HL-60/S4 treated with retinoic acid at 250 ng/mL for 4 days and 3 days (cell line): ENCODE results near the gene FBXW12.

Source experiments
- in situ Hi-C: fragments of 300-500 bp; cut with MboI; formaldehyde crosslinking; loops from 2 replicates; pipeline ENCODE4 v1.7.0; 2022; ENCODE audit warnings: low sequenced_read_pairs

Gene FBXW12

DNA sequence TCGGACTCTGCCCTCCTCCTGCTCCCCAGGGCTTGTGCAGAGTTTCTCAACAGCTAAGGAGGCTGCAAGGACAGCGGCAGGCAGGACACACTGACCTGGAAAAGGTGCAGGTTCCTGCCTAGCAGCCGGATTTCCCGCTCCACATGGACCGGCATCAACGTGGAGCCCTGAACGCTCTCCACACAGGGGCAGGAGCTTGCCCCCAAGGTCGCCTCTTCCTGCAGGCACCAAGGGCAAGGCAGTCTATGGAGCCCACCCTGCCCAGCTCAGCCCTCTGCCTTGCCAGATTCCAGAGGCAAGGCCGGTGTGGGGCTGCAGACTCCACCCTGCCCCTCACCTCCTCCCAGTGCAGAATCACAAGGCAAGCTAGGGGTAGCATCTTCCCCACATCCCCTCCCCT is 47.1 kb downstream of the FBXW12 start:
- in situ Hi-C loops, result no loop called here

DNA sequence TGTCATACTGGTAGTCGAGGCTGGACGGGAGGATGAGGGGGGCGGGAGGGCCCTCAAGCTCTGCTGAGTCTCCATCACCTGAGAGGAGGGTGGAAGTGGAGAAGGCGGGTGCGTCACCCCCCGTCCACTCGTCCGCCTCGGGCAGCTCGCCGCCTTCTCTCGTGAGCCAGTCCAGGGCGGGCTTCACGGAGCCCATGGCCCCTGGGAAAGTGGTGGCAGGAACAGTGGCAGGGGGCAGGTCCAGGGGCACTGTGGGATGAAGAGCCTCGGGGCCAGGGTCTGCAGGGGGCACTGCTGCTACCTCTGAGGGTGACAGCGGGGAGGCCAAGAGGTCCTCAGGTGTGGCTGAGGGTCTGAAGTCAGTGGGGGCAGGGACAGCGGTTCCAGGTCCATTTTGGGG is 47.6 kb downstream of the FBXW12 start:
- in situ Hi-C loops, result no loop called here

DNA sequence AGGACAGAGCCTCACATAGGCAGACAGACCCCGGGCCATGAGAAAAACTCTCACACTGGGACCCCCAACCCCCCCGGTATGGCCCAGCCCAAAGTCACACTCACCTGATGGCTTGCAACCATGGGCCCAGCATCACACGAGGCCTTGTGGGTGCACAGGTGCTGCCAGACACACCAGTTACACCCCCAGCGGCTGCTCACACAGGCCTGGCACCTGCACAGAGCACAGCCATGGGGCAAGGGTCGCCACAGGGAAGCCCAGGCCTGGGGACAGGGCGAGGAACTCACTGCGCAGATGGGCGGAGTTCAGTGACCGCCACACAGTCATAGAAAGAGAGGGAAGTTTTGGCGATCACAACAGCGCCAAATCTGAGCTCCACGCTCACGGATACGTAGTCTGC is 48.5 kb downstream of the FBXW12 start:
- in situ Hi-C loops, result no loop called here

DNA sequence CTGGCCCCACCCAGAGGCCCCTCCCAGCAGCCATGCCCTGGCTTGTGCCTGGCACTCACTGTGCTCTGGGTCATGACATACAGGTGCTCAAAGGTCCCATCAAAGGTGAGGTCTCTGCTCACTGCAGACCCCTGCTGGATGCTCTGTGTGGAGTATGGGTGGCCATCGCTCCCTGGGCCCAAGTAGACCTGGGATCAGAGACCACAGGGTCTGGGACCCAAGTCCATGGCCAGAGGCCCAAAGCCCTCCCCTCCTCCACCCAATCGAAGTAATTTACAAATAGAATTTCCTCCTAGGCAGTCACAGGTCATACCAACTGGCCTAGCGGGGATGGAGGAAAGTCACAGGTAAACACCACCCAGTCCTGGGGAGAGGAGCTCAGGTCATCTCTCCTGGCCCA is 50.3 kb downstream of the FBXW12 start:
- in situ Hi-C loops, result no loop called here

DNA sequence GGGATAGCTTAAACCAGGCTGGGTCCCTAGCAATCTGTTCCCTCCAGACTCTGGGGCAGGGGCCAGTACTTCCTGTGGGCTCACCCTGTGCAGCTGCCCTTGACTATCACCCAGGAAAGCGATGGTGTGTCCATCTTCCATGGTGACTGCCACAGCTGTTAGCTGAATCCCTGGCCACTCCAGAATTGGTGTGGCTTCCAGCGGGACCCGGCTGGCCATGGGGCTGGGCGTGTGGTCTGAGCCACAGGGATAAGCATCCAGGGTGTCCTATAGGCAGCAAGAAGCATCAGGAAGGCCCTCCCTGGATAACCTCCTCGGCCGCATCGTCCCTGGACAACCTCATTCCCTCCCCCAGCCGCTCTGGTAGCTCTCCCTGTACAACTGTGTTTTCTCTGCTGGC is 50.7 kb downstream of the FBXW12 start:
- in situ Hi-C loops, result no loop called here

DNA sequence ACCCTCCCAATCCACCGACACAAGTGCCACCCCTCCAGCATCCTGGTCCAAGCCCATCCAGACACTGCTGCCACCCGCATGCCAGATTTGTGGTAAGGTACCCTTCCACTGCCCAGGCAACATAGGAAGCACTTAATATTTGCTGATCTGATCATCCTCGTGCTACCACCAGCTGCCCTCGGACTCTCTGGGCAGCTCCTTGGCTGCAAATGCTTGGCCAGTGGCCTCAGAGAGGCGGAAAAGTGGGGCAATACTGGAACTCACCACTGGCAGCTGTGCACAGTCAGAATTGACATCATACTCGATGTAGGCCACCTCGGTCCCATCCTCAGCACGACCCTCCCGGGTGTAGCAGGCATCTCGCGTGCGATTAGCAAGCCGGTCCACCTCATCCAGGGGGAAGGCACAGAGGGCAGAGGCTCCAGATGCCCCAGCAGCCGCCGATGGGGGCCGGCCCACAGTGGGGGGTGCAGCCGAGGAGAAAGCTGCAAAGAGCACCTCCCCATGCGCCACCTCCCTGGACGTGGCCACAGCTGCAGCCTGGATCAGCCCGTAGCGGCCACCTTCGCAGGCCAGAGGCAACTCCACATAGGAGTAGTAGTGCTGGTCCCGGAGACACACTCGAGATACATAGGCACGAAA is 51.3 kb downstream of the FBXW12 start:
- in situ Hi-C loops, result no loop called here

DNA sequence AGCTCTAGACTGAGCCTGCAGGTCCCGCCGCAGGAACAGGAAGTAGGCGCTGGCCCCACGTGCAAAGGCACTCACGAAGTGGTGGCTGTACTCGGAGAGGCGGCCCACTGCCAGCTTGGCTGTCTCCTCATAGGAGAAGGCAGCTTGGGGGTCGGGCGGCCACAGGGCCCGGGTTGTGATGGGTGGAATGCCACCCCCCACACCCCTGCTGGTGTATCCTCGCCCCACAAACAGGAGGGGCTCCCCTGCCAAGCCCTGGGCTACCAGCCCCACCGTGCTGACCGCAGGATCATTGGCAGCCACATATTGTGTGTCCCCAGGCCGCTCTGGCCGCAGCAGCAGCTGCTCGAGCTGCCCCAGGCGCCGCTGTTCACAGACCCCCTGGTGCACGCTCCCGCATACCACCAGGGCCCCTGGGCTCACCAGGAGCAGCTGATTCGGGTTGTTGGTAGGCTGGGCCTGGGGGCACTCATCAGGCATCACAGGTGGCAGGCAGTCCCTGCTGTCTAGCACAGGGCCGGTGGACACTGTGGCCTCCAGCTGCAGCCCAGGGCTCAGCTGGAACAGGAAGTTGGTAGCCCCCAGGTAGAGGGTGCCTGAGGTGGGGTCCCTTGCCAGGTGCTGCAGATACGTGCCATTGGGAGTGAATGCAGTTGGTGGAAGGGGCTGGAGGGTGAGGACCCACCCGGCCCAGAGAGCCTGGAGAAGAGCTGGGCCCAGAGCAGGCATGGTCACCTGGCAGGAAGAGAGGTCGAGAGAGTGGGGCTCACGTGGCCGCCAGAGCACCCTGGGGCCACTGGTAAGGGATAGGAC is 52.1 kb downstream of the FBXW12 start:
- in situ Hi-C loops, result no loop called here

DNA sequence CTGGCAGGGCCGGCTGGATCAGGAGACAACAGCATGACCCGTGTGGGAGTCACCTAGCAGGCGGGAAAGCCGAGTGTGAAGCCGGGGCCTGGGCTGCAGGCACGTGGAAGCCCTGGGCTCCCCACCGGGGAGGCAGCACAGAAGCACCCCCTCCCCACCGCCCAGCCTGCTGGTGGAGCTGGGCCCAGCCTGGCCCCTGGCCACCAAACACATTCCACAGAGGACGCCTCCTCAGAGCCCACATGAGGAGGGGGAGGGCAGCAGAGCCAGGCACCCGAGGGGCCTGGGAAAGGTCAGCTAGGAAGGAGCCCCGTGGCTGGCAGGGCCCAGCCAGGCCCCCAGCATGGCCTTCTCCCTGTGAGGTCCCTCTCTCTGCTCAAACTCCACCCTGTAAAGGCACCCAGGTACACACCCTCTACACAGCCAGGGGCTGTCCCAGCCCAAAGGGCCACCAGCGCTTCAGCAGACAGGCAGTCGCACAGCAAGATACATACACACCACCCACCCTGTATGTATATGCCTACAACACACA is 53.3 kb downstream of the FBXW12 start:
- in situ Hi-C loops, result no loop called here

DNA sequence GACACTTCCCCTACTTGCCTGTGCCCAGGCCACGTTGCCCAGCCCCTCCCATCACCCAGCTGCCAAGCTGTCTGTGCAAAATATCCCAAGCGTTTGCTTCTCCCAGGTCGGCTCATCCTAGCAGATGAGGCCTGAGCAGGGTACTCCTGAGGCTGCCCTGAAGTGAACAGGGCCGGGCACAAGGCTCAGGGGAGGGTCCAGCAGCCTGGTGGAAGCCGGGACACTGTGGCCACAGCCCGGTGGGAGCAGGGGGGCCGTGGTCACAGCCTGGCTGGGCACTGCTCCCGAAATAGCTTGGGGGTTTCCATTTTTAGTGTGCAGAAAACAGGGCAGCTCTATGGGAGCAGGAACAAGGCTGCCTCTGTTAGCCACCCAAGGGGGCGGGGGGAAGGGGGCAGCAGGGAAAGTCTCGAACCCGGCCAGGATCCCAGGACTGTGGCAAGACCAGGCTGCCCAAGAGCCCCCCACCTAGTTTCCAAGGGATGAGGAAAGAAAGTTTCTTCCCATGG is 54.4 kb downstream of the FBXW12 start:
- in situ Hi-C loops, result no loop called here

DNA sequence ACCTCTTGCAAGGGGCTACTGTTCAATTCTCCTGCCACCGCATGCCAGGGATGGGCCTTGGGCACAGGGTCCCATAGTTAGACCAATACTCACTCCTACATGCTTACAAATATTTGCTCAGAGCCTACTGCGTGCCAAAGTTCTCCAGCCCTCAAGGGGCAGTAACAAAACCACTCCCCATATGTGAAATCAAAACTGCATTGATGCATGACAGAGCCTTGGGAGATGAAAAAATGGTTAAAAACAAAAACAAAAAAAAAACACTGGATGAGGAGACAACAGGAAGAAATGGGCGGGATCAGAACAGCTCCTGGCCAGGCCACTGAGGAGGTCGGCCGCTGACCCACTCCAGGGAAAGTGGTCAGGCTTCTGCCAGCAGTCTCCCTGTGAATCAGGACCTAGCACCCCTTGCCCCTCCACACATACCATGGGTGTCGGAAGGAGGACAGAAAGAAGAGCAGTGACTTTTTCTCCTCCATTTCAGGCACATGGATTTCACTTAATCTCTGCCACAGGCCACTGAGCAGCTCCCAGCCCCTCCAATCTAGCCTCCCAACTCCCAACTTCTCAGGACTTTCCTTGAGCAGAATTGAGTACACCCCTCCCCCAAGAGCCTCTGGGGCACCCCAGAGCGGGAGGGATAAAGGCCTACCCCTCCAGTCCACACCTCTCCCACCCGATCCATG is 55.1 kb downstream of the FBXW12 start:
- in situ Hi-C loops, result no loop called here

DNA sequence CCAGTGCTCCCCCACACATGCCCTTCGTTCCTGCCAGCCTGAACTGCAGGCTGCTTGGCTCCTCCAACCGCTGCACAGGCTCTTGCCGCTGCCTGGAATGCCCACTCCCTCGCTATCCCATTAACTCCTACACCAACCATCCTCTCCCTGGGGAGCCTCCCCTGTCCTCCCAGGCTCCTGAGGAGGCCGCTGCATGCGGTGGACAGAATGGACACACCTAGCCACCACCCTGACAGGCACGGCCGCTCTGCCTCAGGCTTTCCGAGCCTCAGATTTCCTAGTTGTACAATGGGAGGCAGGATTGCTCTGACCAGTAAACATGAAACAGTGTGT is 55.6 kb downstream of the FBXW12 start:
- in situ Hi-C loops, result no loop called here

DNA sequence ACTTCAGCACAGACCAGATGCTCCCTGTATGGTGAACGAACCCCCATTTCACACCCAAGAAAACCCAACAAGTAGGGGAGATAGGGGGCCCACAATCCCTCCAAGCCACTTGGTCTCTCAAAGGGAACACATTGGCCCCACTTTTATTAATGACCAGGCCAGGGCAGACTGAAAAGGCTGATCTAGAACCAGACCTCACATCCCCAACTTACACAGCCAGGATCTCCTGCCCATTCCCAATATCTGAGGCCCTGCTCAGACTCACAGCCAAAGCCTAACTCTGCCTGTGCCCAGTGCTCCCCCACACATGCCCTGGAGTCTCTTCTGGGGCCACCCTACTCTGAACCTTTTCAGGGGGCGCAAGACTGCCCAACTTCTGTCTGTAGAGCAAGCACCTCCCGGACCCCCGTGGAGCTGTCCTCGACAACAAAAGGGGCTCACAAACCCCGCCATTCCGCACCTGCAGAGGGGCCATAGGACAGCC is 56.1 kb downstream of the FBXW12 start:
- in situ Hi-C loops, result no loop called here

DNA sequence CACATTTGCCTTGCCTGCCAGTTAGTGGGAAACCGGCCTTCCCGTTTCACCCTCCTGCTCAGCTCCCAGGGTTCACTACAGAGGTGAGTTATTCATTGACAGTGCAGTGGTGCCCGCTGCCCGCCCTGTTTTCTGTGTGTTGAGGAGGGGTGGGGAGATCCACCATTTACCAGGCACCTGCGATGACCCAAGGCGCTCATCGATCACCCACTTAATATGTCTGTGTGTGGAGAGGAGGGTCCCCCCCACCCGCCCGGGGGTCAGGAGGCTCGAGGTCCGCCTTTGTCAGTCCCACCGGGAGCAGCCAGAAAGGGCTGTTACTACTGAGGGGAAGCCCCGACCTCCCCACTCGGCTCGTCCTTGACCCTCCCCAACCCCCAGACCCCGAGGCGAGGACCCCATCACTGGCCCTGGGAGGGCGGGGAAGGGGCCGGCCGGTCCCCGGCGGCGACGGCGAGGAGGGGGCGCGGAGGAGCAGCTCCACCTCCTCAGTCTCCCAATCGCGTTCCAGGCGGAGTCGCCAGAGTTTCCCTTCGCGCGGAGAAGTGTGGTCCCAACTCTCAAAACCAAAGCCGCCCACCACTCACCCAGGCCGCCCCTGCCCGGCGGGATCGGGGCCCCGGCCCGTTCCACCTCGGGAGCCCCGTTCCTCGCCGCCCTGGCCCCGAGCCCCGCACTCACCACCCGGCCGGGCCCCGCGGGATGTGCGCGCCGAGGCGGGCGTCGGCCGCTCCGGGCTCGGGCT is 56.7 kb downstream of the FBXW12 start:
- in situ Hi-C loops, result no loop called here

DNA sequence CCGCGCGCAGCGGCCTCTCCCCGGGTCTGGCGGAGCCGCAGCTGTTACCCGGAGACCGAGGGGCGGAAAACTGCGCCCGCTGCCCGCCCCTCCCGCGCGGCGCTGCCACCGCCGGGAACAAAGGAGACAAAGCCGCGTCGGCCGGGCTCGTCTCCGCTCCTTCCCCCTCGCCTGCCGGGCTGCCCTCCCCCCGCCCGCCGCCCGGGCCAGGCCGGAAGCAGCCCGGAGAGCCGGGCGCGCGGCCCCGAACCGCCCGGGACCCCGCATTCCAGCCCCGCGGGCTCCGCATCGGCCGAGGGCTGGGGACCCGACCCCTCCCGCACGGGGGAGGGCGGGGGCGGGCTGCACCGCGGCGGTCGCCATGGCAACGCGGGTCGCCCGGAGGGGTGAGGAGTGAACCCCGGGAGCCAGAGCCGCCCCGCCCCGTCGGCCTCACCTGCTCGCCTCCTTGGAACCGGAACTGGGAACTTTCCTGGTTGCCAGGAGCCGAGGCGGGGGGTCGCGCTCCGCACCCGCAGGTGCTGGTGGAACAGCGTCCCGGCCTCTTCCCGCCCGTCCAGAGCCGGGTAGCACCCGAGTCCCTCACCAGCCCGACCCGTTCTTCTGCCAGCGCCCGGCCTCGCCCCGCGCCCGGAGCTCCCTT is 57.4 kb downstream of the FBXW12 start:
- in situ Hi-C loops, result no loop called here

DNA sequence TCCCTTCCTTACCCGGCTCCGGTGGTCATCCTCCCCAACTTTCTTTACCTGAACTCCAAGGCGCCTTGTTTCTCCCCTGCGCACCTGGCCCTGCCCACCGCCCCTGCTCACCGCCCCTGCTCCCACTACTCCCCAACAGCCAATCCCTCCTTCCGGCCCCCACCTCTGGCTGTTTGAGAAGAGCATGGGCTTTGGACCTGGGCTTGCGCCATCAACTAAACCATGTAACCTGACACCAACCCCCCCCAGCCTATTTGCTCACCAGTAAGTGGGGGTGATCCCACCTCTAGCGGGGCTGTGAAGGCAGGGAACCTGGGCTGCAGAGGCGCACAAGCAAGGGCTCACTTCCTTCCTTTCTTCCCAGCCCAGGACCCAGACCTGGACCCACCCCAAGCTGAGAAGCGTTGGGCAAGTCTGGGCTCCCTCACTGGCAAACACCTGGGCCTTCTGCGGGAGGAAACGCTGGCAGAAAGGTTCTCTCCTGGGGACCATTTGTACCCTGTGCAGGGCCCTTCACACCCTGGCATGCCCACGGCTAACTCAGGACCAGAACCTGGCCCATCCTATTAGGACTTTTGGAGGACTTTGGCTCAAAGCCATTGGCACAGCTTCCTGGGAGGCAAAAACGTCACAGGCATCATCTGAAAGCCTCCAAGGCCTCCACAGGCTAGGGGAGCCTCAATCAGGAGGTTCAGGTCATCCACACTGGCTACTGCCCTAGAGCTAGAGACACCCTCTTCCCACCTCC is 58.1 kb downstream of the FBXW12 start, which contains the start of gene PLXNB1:
TSS of gene PLXNB1 (minus strand) at position 127 of the 748 bp plus-strand sequence. CDS start 5,475 bp downstream, outside the sequence.
- in situ Hi-C loops, result loop anchor here (10.0 kb wide), 1 partner anchor 165 kb away; no protein-coding TSS in a partner anchor

DNA sequence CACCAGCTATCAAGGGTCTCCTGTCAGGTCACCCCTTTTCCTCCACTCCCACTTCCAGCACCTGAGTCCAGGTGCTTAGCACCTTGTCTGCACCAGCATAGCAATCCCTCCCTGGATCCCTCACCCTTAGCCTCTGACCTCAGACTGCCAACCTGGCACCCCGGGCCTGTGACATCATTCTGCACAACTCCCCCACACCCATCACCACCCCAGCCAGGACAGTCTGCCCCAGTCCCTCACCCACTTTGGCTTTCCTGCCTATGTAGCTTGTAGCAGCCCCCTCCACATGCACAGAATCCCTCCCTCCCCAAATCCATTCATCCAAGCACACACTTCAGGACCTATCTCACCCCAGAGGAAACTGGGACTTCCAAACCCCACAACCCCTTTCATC is 58.7 kb downstream of the FBXW12 start:
- in situ Hi-C loops, result loop anchor here (10.0 kb wide), 1 partner anchor 166 kb away; no protein-coding TSS in a partner anchor

DNA sequence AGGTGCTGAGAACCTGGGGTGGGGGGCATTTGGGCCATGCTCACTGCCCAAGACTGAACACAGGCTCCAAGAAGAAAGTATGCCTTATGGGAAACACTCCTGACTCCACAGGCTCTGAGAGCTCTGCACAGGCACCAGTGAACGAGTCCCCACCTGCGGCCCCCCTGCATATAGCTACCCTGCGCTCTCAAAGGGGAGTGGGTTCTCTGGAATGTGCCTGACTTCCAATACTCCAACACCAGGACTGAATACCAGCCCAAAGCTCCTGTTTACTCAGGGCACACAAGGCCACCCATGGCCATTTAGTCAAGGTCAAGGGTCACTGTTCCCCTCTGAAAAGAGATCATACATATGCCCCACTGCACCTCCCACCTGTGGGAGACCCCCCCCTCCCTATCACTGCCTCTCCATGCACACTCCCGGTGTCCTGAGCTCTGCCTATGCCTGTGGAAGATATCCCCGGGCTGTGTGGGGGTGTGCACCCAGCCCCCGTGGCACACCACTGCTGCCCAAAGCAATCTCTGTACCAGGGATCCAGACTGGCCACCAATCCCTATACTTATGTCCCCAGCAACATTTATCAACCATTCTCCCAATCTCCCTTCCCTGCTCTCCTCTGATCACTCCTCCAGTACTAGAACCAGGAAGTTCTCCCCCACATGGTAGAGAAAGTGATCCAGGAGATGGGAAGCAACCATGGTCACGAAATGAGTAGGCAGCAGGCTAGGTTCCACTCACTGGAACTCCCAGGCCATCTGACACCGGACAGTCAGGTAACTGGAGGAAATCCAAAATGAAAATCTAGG is 59.4 kb downstream of the FBXW12 start:
- in situ Hi-C loops, result loop anchor here (10.0 kb wide), 1 partner anchor 167 kb away; no protein-coding TSS in a partner anchor
